HG02852 (cell line): Measurements from ENCODE around the gene ZNF468.
"Not testable (repeated sequence)": the region's sequence is repeated elsewhere in the genome, so short reads cannot be mapped to it uniquely, and the experiment has no call there.

Experiments used
- ATAC-seq: cut with Tn5 transposase; IDR thresholded peaks from one replicate; pipeline ENCODE4 v1.9.1; 2021; ENCODE audit warnings: mild to moderate bottlenecking, moderate library complexity; ENCODE audit not compliant: unreplicated experiment

The ZNF468 gene

GRCh38 chr19:52829866-52830265, 27.6 kb downstream of the ZNF468 start:
- not testable (repeated sequence) for ATAC-seq

- no peak for ATAC-seq
These were observed 31.7 kb downstream of the ZNF468 start for GRCh38 chr19:52825765-52826164.

- ATAC-seq: no peak
These were observed 33.7 kb downstream of the ZNF468 start for GRCh38 chr19:52823676-52824075.

- peak; percentile 88 for ATAC-seq
These were observed 36.0 kb downstream of the ZNF468 start, which contains the start of gene ZNF28 for GRCh38 chr19:52821204-52821960. Gene ZNF28, minus strand, starts transcription at chr19:52821633. Its CDS starts 3,675 bp downstream, at chr19:52817958.

GRCh38 chr19:52820472-52821203, 36.8 kb downstream of the ZNF468 start:
- peak; percentile 15 for ATAC-seq

- no peak for ATAC-seq
These were observed 47.6 kb downstream of the ZNF468 start for GRCh38 chr19:52809801-52810200.

GRCh38 chr19:52799950-52800640, 57.3 kb downstream of the ZNF468 start:
- not testable (repeated sequence) for ATAC-seq

- ATAC-seq: no peak
These were observed 68.0 kb downstream of the ZNF468 start for GRCh38 chr19:52789440-52789839.
